ENCODE data around the gene PRXL2B.

The PRXL2B gene

DNA sequence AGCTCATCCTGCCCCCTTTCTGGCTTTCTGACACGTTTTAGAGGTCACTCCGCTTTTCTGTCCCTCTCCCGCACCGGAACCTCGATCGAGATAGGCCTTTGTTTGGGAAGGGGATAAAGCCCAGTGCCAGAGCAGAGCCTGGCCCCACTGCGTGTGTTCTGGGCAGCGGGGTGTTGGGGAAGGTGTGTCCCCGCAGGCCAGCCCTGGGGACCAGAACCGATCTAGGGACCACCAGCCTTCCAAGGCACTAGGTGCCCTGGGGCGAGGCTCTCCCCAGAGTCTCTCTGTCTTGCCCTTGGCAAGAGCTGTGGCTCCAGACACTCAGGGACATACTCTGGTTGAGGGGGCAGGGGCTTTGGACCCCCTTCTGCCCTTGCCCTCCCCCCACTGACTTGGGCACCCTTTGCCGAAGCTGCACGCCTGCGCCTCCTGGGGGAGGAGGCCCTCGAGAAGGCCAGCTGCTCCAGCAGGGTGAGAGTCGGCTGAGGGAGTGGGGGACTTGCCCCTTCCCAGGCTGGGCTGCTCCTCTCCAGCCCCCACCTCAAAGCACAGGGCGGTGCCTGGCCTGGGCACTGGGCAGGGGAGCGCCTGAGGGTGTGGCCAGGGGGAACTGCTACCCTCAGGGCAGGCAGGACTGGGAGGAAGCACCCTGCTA lies 16.4 kb downstream of the PRXL2B start:
- DNase-seq, result no peak

DNA sequence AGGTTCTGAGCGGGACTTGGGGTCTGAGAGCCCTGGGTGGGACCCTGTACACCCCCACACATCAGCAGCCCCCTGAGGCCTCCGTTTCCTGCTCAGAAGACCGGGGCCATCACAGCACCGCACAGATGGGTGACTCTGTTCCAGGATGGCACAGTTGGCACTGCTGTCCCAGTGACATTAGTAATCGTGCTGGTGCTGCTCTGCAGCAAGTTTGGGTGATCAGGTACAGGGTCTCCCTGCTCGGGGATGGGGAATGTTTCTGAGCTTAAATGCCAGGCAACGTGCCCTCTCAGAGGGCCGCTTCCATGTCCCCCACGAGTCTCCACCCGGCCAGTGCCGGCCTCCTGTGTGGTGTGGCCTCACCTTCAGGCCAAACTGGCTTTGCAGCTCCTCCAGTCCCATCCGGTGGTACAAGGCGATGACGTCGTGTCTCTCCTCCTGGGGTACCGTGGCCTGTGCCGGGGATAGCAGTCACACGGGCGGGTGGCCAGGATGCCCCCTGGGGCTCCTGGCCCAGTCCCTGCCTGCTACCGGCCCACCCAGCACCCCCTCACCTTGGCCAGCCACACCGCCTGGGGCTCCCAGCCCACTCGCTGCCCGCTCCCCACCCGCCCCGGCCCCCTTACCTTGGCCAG lies 17.1 kb downstream of the PRXL2B start:
- DNase-seq, result no peak

DNA sequence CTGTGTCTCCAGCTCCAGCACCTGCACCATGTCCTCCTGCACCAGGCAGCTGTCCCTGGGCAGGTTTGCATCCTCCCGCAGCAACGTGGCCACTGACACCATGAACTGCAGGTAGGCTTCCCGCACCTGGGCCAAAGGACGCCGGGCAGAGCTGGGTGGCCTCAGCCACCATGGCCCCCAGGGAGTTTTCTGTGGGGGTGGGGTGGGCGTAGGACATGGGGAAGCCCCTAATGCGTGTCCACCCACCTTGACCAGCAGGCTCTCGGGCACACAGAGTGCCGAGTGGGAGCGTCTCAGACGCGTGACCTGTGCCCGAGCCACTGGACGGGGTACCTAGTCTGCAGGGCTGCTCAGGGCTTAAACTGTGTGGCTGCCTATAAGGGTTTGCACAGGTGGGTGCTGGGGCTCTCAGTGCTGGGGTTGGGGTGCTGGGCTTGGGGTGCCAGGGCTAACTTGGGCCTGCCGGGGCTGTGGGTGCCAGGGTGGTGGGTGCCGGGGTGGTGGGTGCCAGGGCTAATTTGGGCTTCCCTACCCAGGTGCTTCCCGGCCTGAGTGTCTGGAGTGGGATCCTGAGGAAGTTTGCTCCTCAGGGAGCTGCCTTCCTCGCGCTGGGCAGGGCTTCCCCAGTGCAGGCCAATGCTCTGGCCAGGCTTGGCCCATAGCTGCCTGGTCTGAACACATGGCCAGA lies 17.7 kb downstream of the PRXL2B start:
- no peak for DNase-seq

DNA sequence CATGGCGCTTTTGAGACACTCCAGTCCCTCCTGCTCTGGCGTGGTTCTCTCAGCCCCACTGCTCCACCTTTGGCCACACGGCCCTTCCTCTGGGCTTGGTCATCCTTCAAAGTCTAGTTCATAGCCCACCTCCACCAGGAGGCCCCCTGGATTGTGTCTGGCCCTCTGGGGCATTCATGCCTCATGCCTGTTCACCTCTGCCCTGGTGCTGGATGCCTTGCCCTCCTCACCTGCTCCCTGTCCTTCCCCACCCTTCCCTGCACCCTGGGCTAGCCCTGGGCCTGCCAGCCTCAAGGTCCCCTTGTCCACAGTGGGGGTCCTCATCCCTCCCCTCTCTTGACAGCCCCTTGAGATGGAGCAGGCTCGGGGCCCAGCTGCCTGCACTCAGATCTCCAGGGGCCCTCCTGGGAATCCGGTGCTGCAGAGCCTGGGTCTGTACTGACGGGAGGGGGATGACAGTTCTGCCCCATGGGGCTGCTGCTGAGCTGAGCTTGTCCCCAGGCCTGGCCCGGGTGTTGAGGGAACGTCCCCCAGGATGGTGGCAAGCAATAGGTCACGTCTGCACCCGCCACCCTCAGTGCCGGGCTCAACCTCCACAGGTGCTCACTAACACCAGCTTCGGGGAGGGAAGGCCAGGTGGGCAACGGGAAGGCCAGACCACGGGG lies 18.4 kb downstream of the PRXL2B start:
- DNase-seq, result no peak

DNA sequence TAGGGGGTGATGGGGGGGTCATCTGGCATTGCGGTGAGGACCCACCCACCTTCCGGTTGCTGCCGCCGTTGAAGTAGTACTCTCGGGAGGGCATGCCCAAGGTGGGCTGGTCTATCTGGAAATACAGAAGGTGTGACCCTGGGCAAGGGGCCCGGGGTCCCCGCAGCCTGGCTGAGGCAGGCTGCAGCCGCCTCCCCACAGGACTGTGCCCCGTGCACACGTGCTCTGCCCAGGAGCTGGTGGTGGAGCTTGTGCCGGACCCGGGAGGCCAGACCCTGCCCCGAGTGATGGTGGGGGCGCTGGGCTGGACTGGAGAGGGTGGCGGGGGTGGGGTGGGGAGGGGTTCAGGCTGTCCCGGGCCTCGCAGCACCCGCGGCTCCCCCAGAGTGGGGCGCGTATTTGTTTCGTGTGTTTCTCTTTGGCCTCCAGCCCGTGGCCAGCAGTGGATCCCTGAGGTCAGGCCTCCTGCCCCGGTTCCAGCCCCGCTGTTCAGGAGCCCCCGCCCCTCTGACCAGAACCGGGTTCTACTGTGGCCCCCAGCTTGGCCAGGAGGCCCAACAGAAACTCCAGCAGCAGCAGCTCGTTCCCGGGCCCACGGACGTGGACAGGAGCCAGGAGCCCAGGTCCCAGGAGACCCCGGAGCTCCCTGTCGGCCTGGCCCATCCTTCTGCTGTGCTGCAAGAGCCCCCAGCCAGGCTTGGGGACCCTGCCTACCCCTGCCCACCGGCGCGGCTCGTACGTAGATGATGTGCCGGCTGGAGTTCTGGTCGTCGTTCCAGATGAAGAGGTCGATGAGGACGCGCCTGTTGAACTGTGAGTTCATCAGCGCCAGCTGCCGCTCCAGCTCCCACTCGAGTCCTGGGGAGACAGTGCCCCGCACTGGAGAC lies 19.2 kb downstream of the PRXL2B start:
- DNase-seq, result no peak

DNA sequence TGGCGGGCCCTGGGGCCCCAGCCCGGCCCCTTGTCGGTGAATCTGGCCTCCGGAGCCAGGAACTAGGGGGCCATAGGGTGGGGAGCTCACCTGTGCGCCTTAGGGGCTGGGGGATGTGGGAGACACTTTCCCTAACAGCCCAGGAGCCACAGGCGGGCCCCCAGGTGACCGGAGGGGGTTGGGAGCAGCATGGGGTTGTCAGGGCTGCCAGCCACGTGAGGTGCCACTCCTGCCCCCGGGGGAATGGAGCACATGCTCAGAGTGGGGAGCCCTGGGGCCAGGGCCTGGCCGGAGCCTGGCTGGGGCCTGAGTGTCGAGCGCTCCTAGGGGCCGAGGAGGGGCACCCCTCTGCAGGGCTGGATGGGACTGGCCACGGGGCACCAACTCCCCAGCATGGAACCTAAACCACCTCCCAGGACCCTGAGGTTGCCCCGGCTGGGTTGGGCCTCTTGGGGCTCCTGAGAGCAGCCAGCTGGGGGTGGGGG lies 19.9 kb downstream of the PRXL2B start:
- no peak for DNase-seq

DNA sequence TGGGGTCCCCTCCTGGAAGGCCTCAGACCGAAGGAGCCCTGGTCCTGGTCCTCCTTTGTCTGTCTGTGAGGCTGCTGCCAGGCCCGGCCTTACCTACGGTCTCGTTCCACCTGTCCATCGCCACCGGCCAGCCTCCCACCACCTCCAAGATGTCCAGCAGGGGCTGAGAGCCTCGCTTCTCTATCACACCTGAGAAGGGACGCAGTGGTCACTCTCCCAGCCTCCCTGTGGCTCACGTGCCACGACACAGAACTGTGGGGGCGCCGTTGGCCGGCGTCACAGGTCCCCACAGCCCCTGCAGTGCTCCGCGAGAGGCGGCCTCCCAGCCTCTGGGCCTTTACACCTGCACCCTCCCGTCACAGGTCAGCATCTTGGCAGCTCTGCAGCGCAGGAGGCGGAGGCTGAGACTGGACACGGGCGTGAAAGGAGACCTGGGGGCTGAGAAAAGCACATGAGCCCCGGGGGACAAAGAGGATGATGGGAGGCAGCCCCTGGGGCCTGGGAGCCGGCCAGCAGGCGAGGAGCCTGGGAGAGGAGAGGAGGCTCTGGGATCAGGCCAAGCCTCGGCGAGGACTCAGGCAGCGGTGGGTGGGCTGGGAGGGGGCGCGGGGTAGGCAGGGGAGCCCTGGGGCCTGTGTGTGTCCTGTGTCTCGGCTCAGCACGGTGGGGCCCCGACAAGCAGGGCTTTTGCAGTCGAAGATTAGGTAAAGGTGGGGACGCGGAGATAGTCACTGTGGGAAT lies 20.5 kb downstream of the PRXL2B start:
- no peak for DNase-seq

DNA sequence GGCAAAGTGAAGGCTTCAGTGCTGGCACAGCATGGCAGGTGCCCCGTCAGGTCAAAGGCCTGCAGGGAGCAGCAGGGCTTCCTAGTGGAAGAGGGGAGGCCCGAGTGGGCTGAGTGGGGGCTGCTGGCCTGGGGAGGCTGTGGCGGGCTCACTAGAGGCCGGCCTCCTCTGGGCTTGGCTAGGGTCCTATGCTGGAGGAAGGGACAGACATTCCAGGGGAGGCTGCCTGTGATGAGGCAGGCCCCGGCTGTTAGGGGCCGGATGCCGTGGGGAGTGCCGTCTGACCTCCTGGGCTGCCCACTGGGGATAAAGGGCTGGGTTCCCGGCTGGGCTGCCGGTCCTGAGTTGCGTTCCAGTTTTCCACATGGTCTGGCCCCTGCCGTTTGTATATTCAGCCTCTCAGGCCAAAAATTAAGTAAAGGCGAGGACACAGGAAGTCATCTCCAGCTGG lies 21.1 kb downstream of the PRXL2B start:
- no peak for DNase-seq

DNA sequence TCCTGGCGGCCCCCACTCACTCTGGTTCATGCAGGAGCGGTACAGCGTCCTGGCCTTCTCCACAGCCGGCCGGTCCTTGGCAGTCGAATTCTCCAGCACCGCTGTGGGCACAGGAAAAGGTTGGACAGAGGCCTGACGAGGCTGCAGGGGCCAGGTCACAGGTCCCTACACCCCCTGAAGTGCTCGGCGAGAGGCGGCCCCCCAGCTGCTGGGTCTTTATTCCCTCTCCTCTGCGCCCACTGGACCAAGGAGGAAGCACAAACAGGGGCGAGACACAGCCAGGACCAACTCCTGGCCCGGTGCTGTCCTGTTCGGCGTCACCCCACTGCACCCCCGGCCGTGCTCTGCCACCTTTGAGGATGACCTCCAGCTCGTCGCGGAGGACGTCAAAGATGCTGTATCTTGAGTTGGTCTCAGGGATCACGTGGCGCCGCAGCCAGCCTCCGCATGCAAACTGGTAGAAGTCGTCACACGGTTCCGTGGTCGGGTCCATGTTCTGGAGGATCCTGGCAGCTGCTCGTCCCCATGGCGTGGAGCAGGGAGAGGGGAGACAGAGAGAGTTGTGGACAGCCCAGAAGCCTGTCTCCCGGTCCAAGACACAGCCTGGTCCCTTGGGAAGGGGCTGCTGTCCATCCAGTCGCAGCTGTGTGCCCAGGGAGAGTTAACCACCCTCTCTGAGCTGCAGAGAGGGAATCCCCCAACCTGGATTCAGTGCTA lies 22.9 kb downstream of the PRXL2B start:
- DNase-seq, result no peak

DNA sequence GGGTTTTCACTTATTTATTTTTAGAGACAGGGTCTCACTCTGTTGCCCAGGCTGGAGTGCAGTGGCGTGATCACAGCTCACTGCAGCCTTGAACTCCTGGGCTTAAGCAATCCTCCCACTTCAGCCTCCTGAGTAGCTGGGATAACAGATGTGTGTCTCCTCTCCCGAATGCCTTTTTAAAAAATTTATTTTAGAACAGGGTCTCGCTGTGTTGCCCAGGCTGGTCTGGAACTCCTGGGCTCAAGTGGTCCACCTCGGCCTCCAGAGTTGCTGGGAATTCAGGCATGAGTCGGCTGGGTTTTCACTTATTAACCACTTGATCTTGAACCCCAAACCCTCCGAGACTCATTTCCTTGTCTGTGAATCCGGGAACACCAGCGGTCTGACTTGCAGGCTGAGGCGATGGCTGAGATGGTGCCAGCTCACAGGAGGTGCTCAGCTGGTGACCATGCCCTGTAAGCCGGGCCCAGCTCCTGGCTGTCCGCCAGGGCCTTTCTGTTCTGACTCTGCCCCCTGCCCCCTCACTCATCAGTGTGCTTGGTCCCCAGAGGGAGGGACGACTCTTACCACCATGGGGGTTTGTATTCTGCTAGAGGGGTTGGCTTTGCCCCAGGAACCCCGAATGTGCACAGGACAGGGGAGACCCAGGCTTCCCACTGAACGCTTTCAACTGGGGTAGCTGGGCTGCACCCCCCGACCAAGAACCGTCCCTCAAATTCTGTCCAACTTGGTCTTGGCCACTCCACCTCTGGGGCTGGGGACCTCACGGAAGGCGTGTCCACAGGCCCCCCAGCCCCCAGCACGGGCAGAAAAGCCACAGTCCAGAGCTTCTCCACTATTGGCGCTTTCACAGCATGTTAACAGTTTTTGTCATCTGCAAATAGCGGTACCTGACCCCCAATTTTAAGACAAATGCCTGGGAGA lies 23.7 kb downstream of the PRXL2B start:
- DNase-seq, result no peak

DNA sequence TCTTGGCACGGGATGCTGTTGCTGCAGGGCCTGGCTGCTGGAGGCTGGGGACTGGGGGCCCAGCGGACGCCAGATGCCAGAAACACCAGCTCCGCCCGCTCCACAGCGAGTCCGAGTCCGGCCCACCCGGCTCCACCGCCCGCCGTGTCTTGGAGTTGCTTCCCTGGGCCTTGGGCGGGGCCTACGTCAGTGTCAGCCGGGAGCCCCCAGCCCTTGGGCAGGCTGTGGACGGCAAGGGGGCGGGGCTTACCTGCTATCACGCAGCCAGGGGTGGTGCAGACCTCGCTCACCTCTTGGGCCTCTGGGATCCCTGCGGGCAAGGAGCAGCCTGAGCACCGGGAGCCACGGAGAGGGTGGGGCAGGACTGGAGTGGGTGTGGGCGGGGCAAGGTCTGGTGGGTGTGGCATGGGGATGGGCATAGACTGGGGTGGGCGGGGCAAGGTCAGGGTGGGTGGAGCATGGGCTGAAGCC lies 24.5 kb downstream of the PRXL2B start:
- no peak for DNase-seq

DNA sequence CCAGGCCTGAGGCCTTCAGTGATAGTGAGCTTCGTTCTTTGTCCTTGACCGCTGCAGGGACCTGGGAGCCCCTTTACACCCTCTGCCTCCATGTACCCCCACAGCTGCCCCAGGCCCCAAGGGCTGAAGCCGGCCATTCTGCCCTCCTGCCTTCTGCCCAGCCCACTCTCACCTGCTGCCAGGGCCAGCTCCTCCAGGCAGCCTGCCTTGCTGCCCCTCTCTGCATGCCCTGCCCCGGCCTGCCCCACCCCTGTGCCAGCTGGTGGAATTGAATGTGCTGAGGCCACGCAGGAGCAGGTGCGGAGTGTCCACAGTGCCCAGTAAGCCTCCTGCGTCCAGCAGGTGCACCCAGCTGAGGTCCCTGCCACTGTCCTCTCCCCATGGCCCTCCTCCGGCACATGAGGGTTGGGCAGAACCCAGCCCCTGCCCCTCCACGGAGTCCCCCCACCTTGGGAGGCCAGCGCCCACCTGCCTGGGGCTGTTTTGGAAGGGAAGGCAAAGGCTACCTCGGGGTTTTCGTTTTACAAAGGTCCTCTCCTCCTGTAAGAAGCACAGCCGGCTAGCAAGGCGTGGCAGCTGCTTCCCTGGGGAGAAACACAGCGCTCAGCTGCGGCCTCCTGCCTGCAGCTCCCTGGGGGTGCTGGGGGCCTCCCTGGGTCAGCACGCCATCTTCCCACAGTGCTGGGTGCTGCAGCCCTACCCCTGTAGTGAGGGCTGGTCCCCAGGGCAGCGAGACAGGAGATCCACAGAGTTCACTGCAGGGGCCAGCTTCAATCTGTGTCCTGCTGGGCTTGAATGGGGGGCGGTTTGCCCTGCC lies 25.3 kb downstream of the PRXL2B start:
- DNase-seq, result no peak

DNA sequence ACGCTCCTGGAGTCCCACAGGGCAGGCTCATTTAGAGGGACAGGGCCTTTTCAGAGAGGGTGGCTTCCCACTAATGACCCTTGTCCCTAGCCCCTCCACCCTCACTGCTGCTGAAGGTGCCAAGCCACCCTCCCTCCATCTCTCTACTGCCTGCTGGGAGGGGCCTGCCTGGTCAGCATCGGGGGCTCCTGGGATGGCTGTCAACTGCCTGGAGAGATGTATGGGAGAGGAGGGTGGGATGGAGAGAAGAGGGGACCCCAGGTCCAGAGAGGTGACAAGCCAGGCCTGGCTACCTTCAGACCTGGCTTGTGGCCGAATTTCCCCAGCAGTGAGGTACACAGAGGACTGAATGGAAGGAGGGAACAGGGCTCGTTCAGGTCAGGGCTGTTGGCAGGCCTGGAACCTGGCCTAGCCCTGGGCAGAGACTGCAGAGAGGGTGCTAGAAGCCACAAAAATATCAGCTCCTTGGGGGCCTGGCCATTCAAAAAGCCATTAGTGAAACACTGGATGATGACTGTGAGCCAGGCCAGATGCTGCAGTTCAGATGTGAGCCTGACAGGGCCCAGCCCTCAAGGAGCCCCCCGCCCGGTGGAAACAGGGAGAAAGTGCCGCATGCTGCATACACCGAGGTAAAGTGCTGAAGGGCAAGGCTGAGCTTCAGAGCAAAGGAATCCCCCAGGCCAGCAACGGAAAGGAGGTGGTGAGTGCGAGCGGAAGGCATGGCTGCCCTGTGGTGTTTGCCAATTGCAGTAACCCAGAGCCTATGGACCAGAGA lies 26.2 kb downstream of the PRXL2B start:
- DNase-seq, result no peak

DNA sequence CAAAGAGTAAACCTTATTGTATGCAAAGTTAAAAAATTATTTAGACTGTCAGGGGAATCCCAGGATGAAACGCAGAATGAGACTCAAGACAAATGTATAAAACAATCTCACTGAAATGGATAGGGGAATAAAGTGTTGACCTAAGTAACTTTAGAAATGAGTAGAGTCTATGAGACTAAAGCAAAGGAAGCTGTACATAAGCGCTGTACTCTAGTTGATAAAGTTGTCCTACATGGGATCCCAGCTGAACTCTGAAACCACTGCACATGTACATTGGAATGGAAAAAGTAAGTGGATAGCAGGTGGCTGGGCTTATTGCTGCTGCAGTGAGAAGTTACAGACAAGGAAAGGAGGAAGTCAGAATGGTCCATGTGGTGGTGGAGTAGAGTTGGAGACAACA lies 27.6 kb downstream of the PRXL2B start:
- no peak for DNase-seq

DNA sequence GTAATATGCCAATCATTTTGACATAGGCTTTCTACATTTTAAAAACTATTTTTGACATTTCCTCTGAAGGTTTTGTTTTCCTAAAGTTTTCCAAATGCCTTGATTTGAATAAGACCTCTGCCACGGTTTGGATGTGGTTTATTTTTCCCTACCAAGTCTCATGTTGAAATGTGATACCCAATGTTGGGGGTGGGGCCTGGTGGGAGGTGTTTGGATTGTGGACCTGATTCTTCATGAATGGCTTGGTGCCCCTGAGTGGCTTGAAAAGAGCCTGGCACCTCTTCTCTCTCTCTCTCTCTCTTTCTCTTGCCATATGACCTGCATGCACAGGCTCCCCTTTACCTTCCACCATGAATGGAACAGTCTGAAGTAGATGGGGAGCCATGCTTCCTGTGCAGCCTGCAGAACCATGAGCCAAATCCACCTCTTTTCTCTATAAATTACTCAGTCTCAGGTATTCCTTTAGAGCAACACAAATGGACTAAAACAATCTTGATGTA lies 31.4 kb downstream of the PRXL2B start:
- no peak for DNase-seq

DNA sequence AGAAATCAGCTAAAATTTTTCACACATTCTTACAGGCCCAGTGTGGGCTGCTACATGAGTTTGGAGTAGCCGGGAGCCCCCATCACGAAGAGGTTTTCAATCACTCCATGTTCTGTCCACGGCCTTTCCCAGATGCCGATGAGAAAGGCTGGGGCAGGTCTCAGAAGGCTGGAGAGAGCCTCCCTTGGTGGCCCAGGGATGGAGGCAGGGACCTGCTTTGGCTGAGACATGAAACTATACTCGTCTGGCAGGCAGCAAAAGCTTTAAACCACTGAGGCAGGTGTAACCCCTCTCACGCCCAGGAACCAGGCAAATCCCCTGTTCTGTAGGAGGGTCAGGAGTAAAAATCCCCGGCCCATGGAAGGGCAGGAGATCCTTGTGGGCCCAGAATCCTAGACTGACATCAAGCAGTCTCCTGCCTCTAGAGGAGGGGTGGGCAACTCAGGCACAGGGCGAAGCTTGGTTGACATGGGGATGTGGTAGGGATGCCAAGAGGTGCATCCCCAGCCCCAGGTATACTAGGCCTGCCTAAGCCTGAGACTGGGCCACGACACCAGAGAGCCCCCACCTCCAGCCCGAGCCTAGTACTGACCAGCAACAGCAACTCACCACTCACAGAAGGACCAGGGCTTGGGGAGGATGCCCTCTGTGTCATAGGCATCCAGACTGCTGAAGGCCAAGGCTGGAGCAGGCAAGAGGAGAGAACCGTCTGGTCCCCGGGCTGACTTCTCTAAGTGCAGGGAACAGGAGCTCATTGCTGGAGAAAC lies 37.2 kb downstream of the PRXL2B start:
- no peak for DNase-seq

DNA sequence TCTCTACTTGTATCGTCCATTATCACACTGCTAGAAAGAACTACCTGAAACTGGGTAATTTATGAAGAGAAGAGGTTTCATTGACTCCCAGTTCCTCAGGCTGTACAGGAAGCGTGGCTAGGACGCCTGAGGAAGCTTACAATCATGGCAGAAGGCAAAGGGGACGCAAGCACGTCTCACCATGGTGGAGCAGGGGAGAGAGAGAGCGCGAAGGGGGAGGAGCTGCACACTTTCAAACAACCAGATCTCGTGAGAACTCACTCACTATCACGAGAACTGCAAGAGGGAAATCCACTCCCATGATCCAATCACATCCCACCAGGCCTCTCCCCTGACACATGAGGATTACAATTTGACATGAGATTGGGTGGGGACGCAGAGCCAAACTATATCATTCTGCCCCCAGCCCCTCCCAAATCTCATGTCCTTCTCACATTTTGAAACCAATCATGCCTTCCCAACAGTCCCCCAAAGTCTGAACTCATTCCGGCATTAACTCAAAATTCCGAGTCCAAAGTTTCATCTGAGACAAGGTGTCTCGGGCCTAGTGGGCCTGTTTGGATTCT lies 38.2 kb downstream of the PRXL2B start:
- DNase-seq, result no peak
